Measurements from ENCODE around the gene HOXC13. TPM values are rescaled to one million over a fixed set of nuclear protein-coding genes. Genes with fewer than 3 reads are reported as not detected.
A peak's percentile ranks its signal among the peaks of the same experiment; 100 is the strongest.

The HOXC13 gene
- total RNA-seq, 3 donors from 2014 or later (not counting 1 experiment from before 2014, with no cell fraction given) = not detected

GRCh38 chr12:53969588-53970259 is 31.1 kb downstream of the HOXC13 start:
- DNase-seq = no peak
- Mint-ChIP-seq H3K9me3 (no peaks in the 10 kb centered on the region), H3K27me3 (ENCODE audit: low read depth in 2 of 2) (peaks cover 83 to 87% of the 10 kb centered on the region in 2 donors), H3K36me3 (no peaks in the 10 kb centered on the region), H3K27ac (no peak overlapping the region), H3K4me3 (no peak overlapping the region), H3K4me1 (peaks cover 29 to 38% of the 10 kb centered on the region in 2 donors)
- no peaks in the 10 kb centered on the region for H3K36me3 ChIP-seq (ENCODE audit: control insufficient read depth, insufficient read depth, low read length)
- H3K9me3 ChIP-seq (ENCODE audit: control insufficient read depth, insufficient read depth, low read length) = peaks cover 5% of the 10 kb centered on the region
- no peak for ATAC-seq
- H3K4me1 ChIP-seq (ENCODE audit: control insufficient read depth, insufficient read depth, low read length) = peaks cover 33% of the 10 kb centered on the region
- intact Hi-C loops (cut with micrococcal nuclease) = no loop called here
- no peak for TF ChIP-seq CTCF (IDR thresholded peaks at IDR 0.05)
- WGBS (ENCODE audit: insufficient coverage) = 21% methylated on average over 12 of the region's 12 CpGs
- H3K27me3 ChIP-seq (ENCODE audit: control insufficient read depth, insufficient read depth, low read length) = peaks cover 95% of the 10 kb centered on the region
- no peak overlapping the region for H3K27ac ChIP-seq (ENCODE audit: low read length)
- H3K4me3 ChIP-seq (ENCODE audit: low read length) = no peak overlapping the region

- WGBS (ENCODE audit: insufficient coverage) = 15% methylated on average over 3 of the region's 4 CpGs
- no peak overlapping the region for H3K27ac Mint-ChIP-seq
- Histone ChIP-seq H3K27me3 (ENCODE audit: control insufficient read depth, insufficient read depth, low read length) (peaks cover 94% of the 10 kb centered on the region), H3K4me1 (ENCODE audit: control insufficient read depth, insufficient read depth, low read length) (peaks cover 40% of the 10 kb centered on the region), H3K36me3 (ENCODE audit: control insufficient read depth, insufficient read depth, low read length) (no peaks in the 10 kb centered on the region), H3K9me3 (ENCODE audit: control insufficient read depth, insufficient read depth, low read length) (peaks cover 5% of the 10 kb centered on the region), H3K4me3 (ENCODE audit: low read length) (no peak overlapping the region), H3K27ac (ENCODE audit: low read length) (no peak overlapping the region)
- H3K9me3 Mint-ChIP-seq = no peaks in the 10 kb centered on the region
- peaks cover 81 to 83% of the 10 kb centered on the region in 2 donors for H3K27me3 Mint-ChIP-seq (ENCODE audit: low read depth in 2 of 2)
- DNase-seq = no peak
- peaks cover 26 to 36% of the 10 kb centered on the region in 2 donors for H3K4me1 Mint-ChIP-seq
- no peak for ATAC-seq
- intact Hi-C loops (cut with micrococcal nuclease) = no loop called here
- H3K36me3 Mint-ChIP-seq = no peaks in the 10 kb centered on the region
- no peak overlapping the region for H3K4me3 Mint-ChIP-seq
- TF ChIP-seq CTCF (IDR thresholded peaks at IDR 0.05) = no peak
These were observed 31.8 kb downstream of the HOXC13 start for GRCh38 chr12:53970451-53970850.

- H3K36me3 ChIP-seq (ENCODE audit: control insufficient read depth, insufficient read depth, low read length) = no peaks in the 10 kb centered on the region
- Mint-ChIP-seq H3K36me3 (no peaks in the 10 kb centered on the region), H3K27me3 (ENCODE audit: low read depth in 2 of 2) (peaks cover 81 to 86% of the 10 kb centered on the region in 2 donors), H3K4me3 (peak overlapping the region; percentile 35), H3K27ac (no peak overlapping the region), H3K4me1 (peaks cover 21 to 37% of the 10 kb centered on the region in 2 donors), H3K9me3 (no peaks in the 10 kb centered on the region)
- ATAC-seq (no peak), DNase-seq (no peak)
- H3K27me3 ChIP-seq (ENCODE audit: control insufficient read depth, insufficient read depth, low read length) = peaks cover 95% of the 10 kb centered on the region
- intact Hi-C loops (cut with micrococcal nuclease) = no loop called here
- peaks cover 37% of the 10 kb centered on the region for H3K4me1 ChIP-seq (ENCODE audit: control insufficient read depth, insufficient read depth, low read length)
- H3K4me3 ChIP-seq (ENCODE audit: low read length) = no peak overlapping the region
- no peak for TF ChIP-seq CTCF (IDR thresholded peaks at IDR 0.05)
- H3K27ac ChIP-seq (ENCODE audit: low read length) = no peak overlapping the region
- H3K9me3 ChIP-seq (ENCODE audit: control insufficient read depth, insufficient read depth, low read length) = peaks cover 5% of the 10 kb centered on the region
- 52% methylated on average over 2 of the region's 3 CpGs for WGBS (ENCODE audit: insufficient coverage)
These were observed 32.5 kb downstream of the HOXC13 start for GRCh38 chr12:53971129-53971528.

GRCh38 chr12:53971686-53972085 is 33.1 kb downstream of the HOXC13 start:
- Histone ChIP-seq H3K9me3 (ENCODE audit: control insufficient read depth, insufficient read depth, low read length) (peaks cover 5% of the 10 kb centered on the region), H3K36me3 (ENCODE audit: control insufficient read depth, insufficient read depth, low read length) (no peaks in the 10 kb centered on the region), H3K4me1 (ENCODE audit: control insufficient read depth, insufficient read depth, low read length) (peaks cover 31% of the 10 kb centered on the region), H3K27ac (ENCODE audit: low read length) (no peak overlapping the region), H3K4me3 (ENCODE audit: low read length) (no peak overlapping the region), H3K27me3 (ENCODE audit: control insufficient read depth, insufficient read depth, low read length) (peaks cover 95% of the 10 kb centered on the region)
- intact Hi-C loops (cut with micrococcal nuclease) = no loop called here
- DNase-seq (no peak), ATAC-seq (no peak)
- Mint-ChIP-seq H3K9me3 (no peaks in the 10 kb centered on the region), H3K27ac (no peak overlapping the region), H3K27me3 (ENCODE audit: low read depth in 2 of 2) (peaks cover 81 to 86% of the 10 kb centered on the region in 2 donors), H3K4me1 (peaks cover 16 to 31% of the 10 kb centered on the region in 2 donors), H3K36me3 (no peaks in the 10 kb centered on the region), H3K4me3 (no peak overlapping the region)
- TF ChIP-seq CTCF (IDR thresholded peaks at IDR 0.05) = no peak
- WGBS (ENCODE audit: insufficient coverage) = 31% methylated on average over 2 of the region's 2 CpGs

All from natural killer cell (primary cell).